SK-N-SH treated with all-trans-retinoic acid at 6 μM for 48 hours (cell line): ENCODE measurements around the gene CORO7.

Experiments
- ARNTL ChIP-seq: fragments of 450-650 bp; formaldehyde crosslinking; IDR thresholded peaks from 2 replicates; pipeline ENCODE4 v1.5.0; 2020; ENCODE audit warnings: low read depth, mild to moderate bottlenecking, moderate library complexity, borderline replicate concordance
- CSDC2 ChIP-seq: fragments of 250-450 bp; sonication (Bioruptor Pico); IDR thresholded peaks from 2 replicates; pipeline ENCODE4 v1.5.0; 2020; ENCODE audit warnings: mild to moderate bottlenecking, moderate library complexity
- ESRRG ChIP-seq: fragments of 250-450 bp; sonication (Bioruptor Pico); IDR thresholded peaks from 2 replicates; pipeline ENCODE4 v1.6.1; 2021; ENCODE audit warnings: mild to moderate bottlenecking
- GLIS3 ChIP-seq: fragments of 250-450 bp; sonication (Bioruptor Pico); IDR thresholded peaks from 2 replicates; pipeline ENCODE4 v1.5.0; 2020; ENCODE audit warnings: mild to moderate bottlenecking, moderate library complexity
- OSR1 ChIP-seq: fragments of 250-450 bp; sonication (Bioruptor Pico); IDR thresholded peaks from 2 replicates; pipeline ENCODE4 v1.8.0; 2022; ENCODE audit warnings: moderate library complexity, mild to moderate bottlenecking, inconsistent platforms
- PATZ1 ChIP-seq: fragments of 250-450 bp; sonication (Bioruptor Pico); IDR thresholded peaks from 2 replicates; pipeline ENCODE4 v1.8.0; 2020; ENCODE audit warnings: mild to moderate bottlenecking, moderate library complexity, borderline replicate concordance
- POU6F1 ChIP-seq: fragments of 250-450 bp; sonication (Bioruptor Pico); IDR thresholded peaks from 2 replicates; pipeline ENCODE4 v1.8.0; 2021; ENCODE audit warnings: low read depth, mild to moderate bottlenecking, moderate library complexity, borderline replicate concordance
- PPARA ChIP-seq: fragments of 250-450 bp; sonication (Bioruptor Pico); IDR thresholded peaks from 2 replicates; pipeline ENCODE4 v1.5.0; 2020; ENCODE audit warnings: mild to moderate bottlenecking, borderline replicate concordance
- RARB ChIP-seq: fragments of 250-450 bp; sonication (Bioruptor Pico); IDR thresholded peaks from 2 replicates; pipeline ENCODE4 v1.8.0; 2021; ENCODE audit warnings: mild to moderate bottlenecking, moderate library complexity

GRCh38 chr16:4337540-4338088 lies 78.8 kb downstream of the CORO7 start:
- TF ChIP-seq POU6F1 (CRISPR knock-in tag) (no peak), PATZ1 (CRISPR knock-in tag) (no peak), OSR1 (CRISPR knock-in tag) (no peak), CSDC2 (CRISPR knock-in tag) (no peak), GLIS3 (no peak), ARNTL (no peak), RARB (CRISPR knock-in tag) (no peak), ESRRG (no peak), PPARA (CRISPR knock-in tag) (no peak)
